Mesenchymal stem cell (in vitro differentiated cells and primary cell): ENCODE data around the gene EPB41. TPM values are rescaled to one million over a fixed set of nuclear protein-coding genes. Genes with fewer than 3 reads are reported as not detected.

Experiments used
- DNase-seq: peaks from one replicate; pipeline ENCODE4 v3.0.0-alpha.2; 2013
- H2AFZ ChIP-seq: one replicate; pipeline ENCODE4 v1.6.1; 2013; ENCODE audit warnings: low read depth, mild to moderate bottlenecking, control low read depth, inconsistent platforms, low read length, moderate library complexity
- H2AK5ac ChIP-seq: 2 replicates; pipeline ENCODE4 v1.6.1; 2013; ENCODE audit warnings: low read length, moderate library complexity, mild to moderate bottlenecking, inconsistent platforms; ENCODE audit not compliant: severe bottlenecking
- H2BK120ac ChIP-seq: one replicate; pipeline ENCODE4 v1.6.1; 2013; ENCODE audit warnings: low read depth, mild to moderate bottlenecking, inconsistent platforms, low read length, moderate library complexity
- H2BK12ac ChIP-seq, 2 experiments: one replicate each; pipeline ENCODE4 v1.6.1; 2013; ENCODE audit warnings: inconsistent platforms in 2 of 2, low read length in 2 of 2, mild to moderate bottlenecking in 2 of 2, moderate library complexity in 2 of 2, control low read depth in 1 of 2
- H2BK15ac ChIP-seq: one replicate; pipeline ENCODE4 v1.6.1; 2013; ENCODE audit warnings: mild to moderate bottlenecking, low read depth, inconsistent platforms; ENCODE audit not compliant: poor library complexity, severe bottlenecking
- H2BK5ac ChIP-seq: 2 replicates; pipeline ENCODE4 v1.6.1; 2013; ENCODE audit warnings: low read depth, mild to moderate bottlenecking, low read length, control low read depth, inconsistent platforms; ENCODE audit not compliant: poor library complexity, severe bottlenecking
- H3K14ac ChIP-seq, 2 experiments: one replicate each; pipeline ENCODE4 v1.6.1; 2013; ENCODE audit warnings: inconsistent platforms in 2 of 2, low read length in 2 of 2, control low read depth in 1 of 2, mild to moderate bottlenecking in 1 of 2, moderate library complexity in 1 of 2
- H3K18ac ChIP-seq, 2 experiments: one replicate each; pipeline ENCODE4 v1.6.1; 2013; ENCODE audit warnings: inconsistent platforms in 2 of 2, low read length in 2 of 2, control low read depth in 1 of 2, low read depth in 1 of 2, mild to moderate bottlenecking in 1 of 2
- H3K23ac ChIP-seq, 2 experiments: one replicate each; pipeline ENCODE4 v1.6.1; 2013; ENCODE audit warnings: inconsistent platforms in 2 of 2, low read length in 2 of 2, mild to moderate bottlenecking in 2 of 2, moderate library complexity in 2 of 2, control low read depth in 1 of 2
- H3K27ac ChIP-seq: 2 replicates; pipeline ENCODE4 v1.5.1; 2013; ENCODE audit warnings: mild to moderate bottlenecking, moderate library complexity, low read length, control low read depth, inconsistent platforms; ENCODE audit not compliant: poor library complexity, severe bottlenecking
- H3K27me3 ChIP-seq, 2 experiments: 2 replicates each; pipeline versions ENCODE4 v1.6.1 to v1.7.0; 2013; ENCODE audit warnings: low read length in 2 of 2, mild to moderate bottlenecking in 2 of 2, moderate library complexity in 2 of 2, control low read depth in 1 of 2, inconsistent platforms in 1 of 2; ENCODE audit not compliant: control insufficient read depth in 1 of 2, insufficient read depth in 1 of 2
- H3K36me3 ChIP-seq, 2 experiments: 2 replicates each; pipeline versions ENCODE4 v1.6.1 to v1.7.0; 2013; ENCODE audit warnings: low read length in 2 of 2, control low read depth in 1 of 2, inconsistent platforms in 1 of 2, low read depth in 1 of 2, mild to moderate bottlenecking in 1 of 2; ENCODE audit not compliant: insufficient read depth in 2 of 2, control insufficient read depth in 1 of 2
- H3K4ac ChIP-seq, 2 experiments: one replicate each; pipeline ENCODE4 v1.6.1; 2013; ENCODE audit warnings: inconsistent platforms in 2 of 2, low read length in 2 of 2, mild to moderate bottlenecking in 2 of 2, moderate library complexity in 2 of 2, control low read depth in 1 of 2, low read depth in 1 of 2
- H3K4me1 ChIP-seq: 2 replicates; pipeline ENCODE4 v1.6.1; 2013; ENCODE audit warnings: low read depth, low read length, control low read depth; ENCODE audit not compliant: control insufficient read depth, insufficient read depth
- H3K4me2 ChIP-seq: 2 replicates; pipeline ENCODE4 v1.6.1; 2013; ENCODE audit warnings: low read length, mild to moderate bottlenecking, inconsistent platforms; ENCODE audit not compliant: poor library complexity, severe bottlenecking
- H3K4me3 ChIP-seq, 2 experiments: 2 replicates each; pipeline versions ENCODE4 v1.5.1 to v1.7.0; 2013; ENCODE audit warnings: low read length in 2 of 2, mild to moderate bottlenecking in 2 of 2, control low read depth in 1 of 2, low read depth in 1 of 2; ENCODE audit not compliant: insufficient read depth in 1 of 2
- H3K79me1 ChIP-seq: replicated peaks from 2 replicates; pipeline ENCODE4 v1.6.1; 2013; ENCODE audit warnings: mild to moderate bottlenecking, control low read depth, low read length, inconsistent platforms; ENCODE audit not compliant: poor library complexity, severe bottlenecking
- H3K9ac ChIP-seq: 2 replicates; pipeline ENCODE4 v1.7.0; 2013; ENCODE audit warnings: mild to moderate bottlenecking, low read length, moderate library complexity
- H3K9me3 ChIP-seq: 2 replicates; pipeline ENCODE4 v1.7.0; 2013; ENCODE audit warnings: mild to moderate bottlenecking, low read length; ENCODE audit not compliant: control insufficient read depth
- H4K8ac ChIP-seq: one replicate; pipeline ENCODE4 v1.6.1; 2013; ENCODE audit warnings: inconsistent platforms, mild to moderate bottlenecking, low read length, moderate library complexity
- H4K91ac ChIP-seq: one replicate; pipeline ENCODE4 v1.6.1; 2013; ENCODE audit warnings: mild to moderate bottlenecking, low read length, inconsistent platforms
- WGBS: methylation state at CpG from one replicate; pipeline ENCODE4 v1.1.7; 2013; ENCODE audit warnings: mixed read lengths; 5-methylcytosine and 5-hydroxymethylcytosine counted together
- polyA plus RNA-seq, 2 experiments: library from polyadenylated mRNA; stranded (reverse); fragments of 200-250 nt; gene quantifications; one replicate each; pipeline ENCODE4 v1.2.3, GENCODE V29; 2013

EPB41 gene
- polyA plus RNA-seq (2013, experiment 1 of 2), result 4.3 TPM
- polyA plus RNA-seq (2013, experiment 2 of 2), result 4.4 TPM

DNA sequence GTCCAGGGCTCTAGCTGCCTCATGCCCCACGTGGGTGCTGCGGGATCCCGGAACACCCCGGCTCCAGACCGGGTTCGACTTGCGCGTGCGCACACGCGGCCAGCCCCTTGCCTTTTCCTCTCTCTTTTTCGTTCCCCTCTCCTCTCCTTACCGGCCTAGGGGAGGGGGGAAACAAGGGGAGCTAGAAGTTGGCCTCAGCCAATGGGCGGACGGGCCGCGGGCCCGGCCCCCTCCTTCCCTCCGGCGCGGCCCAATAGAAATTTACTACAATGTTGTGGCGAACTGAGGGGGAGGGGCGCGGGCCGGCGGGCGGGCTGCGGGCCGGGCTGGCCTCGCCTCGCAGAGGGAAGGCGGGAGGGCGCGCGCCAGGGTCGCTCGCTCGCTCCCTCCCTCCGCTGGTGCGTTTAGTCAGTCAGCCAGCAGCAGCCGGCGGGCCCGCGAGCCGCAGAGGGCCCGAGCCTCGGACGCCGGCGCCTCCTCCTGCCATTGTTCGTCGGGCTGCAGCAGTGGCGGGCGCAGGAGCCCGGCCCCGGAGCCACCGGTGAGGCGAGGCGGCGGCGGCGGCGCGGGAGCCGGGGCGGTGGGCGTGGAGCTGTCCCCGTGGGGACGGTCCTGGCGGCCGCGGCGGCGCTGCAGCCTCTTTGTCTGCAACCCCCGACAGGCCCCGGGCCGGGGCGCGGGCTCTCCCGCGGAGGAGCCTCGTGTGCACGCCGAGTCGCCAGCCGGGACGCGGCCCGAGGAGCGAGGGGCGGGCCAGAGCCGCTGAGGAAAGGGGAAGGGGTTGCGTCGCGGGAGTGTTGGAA is at the start of gene EPB41:
Gene EPB41 (plus strand): TSS at position 342 of the 803 bp plus-strand sequence. CDS start 72,869 bp downstream, outside the sequence.
- Histone ChIP-seq H2AFZ (peak within 1 kb of the TSS; percentile 83), H3K27me3 (no peaks in the 10 kb centered on the region), H3K18ac (peak within 1 kb of the TSS in 1 of 2 experiments; percentile 42), H3K36me3 (no peaks in the 10 kb centered on the region), H3K9me3 (no peaks in the 10 kb centered on the region), H3K27ac (no peak within 1 kb of the TSS), H4K8ac (peak within 1 kb of the TSS; percentile 48), H2BK12ac (no peak within 1 kb of the TSS), H2BK15ac (peak within 1 kb of the TSS; percentile 9), H3K14ac (no peak within 1 kb of the TSS), H4K91ac (peak within 1 kb of the TSS; percentile 5), H3K4me3 (peak within 1 kb of the TSS; percentile 73 to 79), H3K9ac (peak within 1 kb of the TSS; percentile 80), H3K23ac (no peak within 1 kb of the TSS), H3K4me2 (peak within 1 kb of the TSS; percentile 95), H3K4me1 (peaks cover 11% of the 10 kb centered on the region), H3K4ac (no peak within 1 kb of the TSS), H3K79me1 (peaks cover 3% of the 10 kb centered on the region), H2AK5ac (no peak within 1 kb of the TSS), H2BK5ac (no peak within 1 kb of the TSS), H2BK120ac (no peak within 1 kb of the TSS)
- WGBS, result under 1% methylated on average over 60 of the region's 95 CpGs
- peak; percentile 89 for DNase-seq

- WGBS, result 75% methylated on average over 4 of the region's 6 CpGs
- Histone ChIP-seq H3K9me3 (no peaks in the 10 kb centered on the region), H3K4me2 (no peak overlapping the region), H3K4ac (no peak overlapping the region), H2BK15ac (no peak overlapping the region), H2BK120ac (no peak overlapping the region), H4K8ac (no peak overlapping the region), H2BK12ac (no peak overlapping the region), H3K23ac (no peak overlapping the region), H3K4me1 (peaks cover 26% of the 10 kb centered on the region), H3K27ac (no peak overlapping the region), H3K18ac (no peak overlapping the region), H2BK5ac (no peak overlapping the region), H3K79me1 (no peaks in the 10 kb centered on the region), H3K14ac (no peak overlapping the region), H3K27me3 (peaks cover 16 to 68% of the 10 kb centered on the region in 2 experiments), H3K9ac (no peak overlapping the region), H3K4me3 (no peak overlapping the region), H2AK5ac (no peak overlapping the region), H4K91ac (no peak overlapping the region), H2AFZ (no peak overlapping the region), H3K36me3 (peaks cover 0 to 6% of the 10 kb centered on the region in 2 experiments)
- no peak for DNase-seq
Measured at GRCh38 chr1:28864695-28865094, 49.7 kb upstream of the EPB41 start.

- no peak overlapping the region for H3K4me2 ChIP-seq
- peaks cover 19% of the 10 kb centered on the region for H3K4me1 ChIP-seq
- H3K9me3 ChIP-seq, result no peaks in the 10 kb centered on the region
- peaks cover 20 to 79% of the 10 kb centered on the region in 2 experiments for H3K27me3 ChIP-seq
- WGBS, result 79% methylated on average over 10 of the region's 10 CpGs
- no peak overlapping the region for H3K4ac ChIP-seq
- H3K36me3 ChIP-seq, result peaks cover 0 to 6% of the 10 kb centered on the region in 2 experiments
- no peak overlapping the region for H2BK5ac ChIP-seq
- H3K23ac ChIP-seq, result no peak overlapping the region
- H3K27ac ChIP-seq, result no peak overlapping the region
- no peak overlapping the region for H3K4me3 ChIP-seq
- no peaks in the 10 kb centered on the region for H3K79me1 ChIP-seq
- H2BK15ac ChIP-seq, result no peak overlapping the region
- H2BK12ac ChIP-seq, result no peak overlapping the region
- no peak overlapping the region for H3K9ac ChIP-seq
- no peak overlapping the region for H2AFZ ChIP-seq
- no peak overlapping the region for H2AK5ac ChIP-seq
- H3K14ac ChIP-seq, result no peak overlapping the region
- DNase-seq, result no peak
- H4K8ac ChIP-seq, result no peak overlapping the region
- no peak overlapping the region for H2BK120ac ChIP-seq
- H3K18ac ChIP-seq, result no peak overlapping the region
- no peak overlapping the region for H4K91ac ChIP-seq
Measured at GRCh38 chr1:28865997-28866650, 48.2 kb upstream of the EPB41 start.

- Histone ChIP-seq H2BK12ac (no peak overlapping the region), H3K23ac (no peak overlapping the region), H3K18ac (no peak overlapping the region), H3K36me3 (peaks cover 0 to 3% of the 10 kb centered on the region in 2 experiments), H4K91ac (no peak overlapping the region), H3K14ac (no peak overlapping the region), H3K27ac (no peak overlapping the region), H4K8ac (no peak overlapping the region), H2BK5ac (no peak overlapping the region), H2AFZ (no peak overlapping the region), H2BK120ac (no peak overlapping the region), H3K4me3 (no peak overlapping the region), H3K9me3 (no peaks in the 10 kb centered on the region), H3K4me1 (peaks cover 24% of the 10 kb centered on the region), H3K9ac (no peak overlapping the region), H3K79me1 (no peaks in the 10 kb centered on the region), H2BK15ac (no peak overlapping the region), H2AK5ac (no peak overlapping the region), H3K4ac (no peak overlapping the region), H3K27me3 (peaks cover 20 to 78% of the 10 kb centered on the region in 2 experiments), H3K4me2 (no peak overlapping the region)
- WGBS, result 85% methylated on average over 3 of the region's 3 CpGs
- no peak for DNase-seq
Measured at GRCh38 chr1:28867850-28868249, 46.5 kb upstream of the EPB41 start.
